Measurements from ENCODE around the gene MYO19.
"Not testable (repeated sequence)": the region's sequence is repeated elsewhere in the genome, so short reads cannot be mapped to it uniquely, and the experiment has no call there.

MYO19 gene

GRCh38 chr17:36493956-36494355 lies 40.7 kb downstream of the MYO19 start:
- H3K27ac ChIP-seq (ENCODE audit: low read depth, low read length) = no peak overlapping the region
- H3K4me1 ChIP-seq (ENCODE audit: control insufficient read depth, insufficient read depth, low read length) = no peaks in the 10 kb centered on the region
- peaks cover 19% of the 10 kb centered on the region for H3K36me3 ChIP-seq (ENCODE audit: control insufficient read depth, insufficient read depth, low read length)
- H3K27me3 ChIP-seq (ENCODE audit: control insufficient read depth, insufficient read depth, low read length) = no peaks in the 10 kb centered on the region
- no peak overlapping the region for H3K9ac ChIP-seq (ENCODE audit: low read length)
- H3K4me3 ChIP-seq (ENCODE audit: low read length) = no peak overlapping the region

- Histone ChIP-seq H3K27me3 (ENCODE audit: control insufficient read depth, insufficient read depth, low read length) (no peaks in the 10 kb centered on the region), H3K4me1 (ENCODE audit: control insufficient read depth, insufficient read depth, low read length) (peaks cover 4% of the 10 kb centered on the region), H3K9ac (ENCODE audit: low read length) (peak within 1 kb of the TSS; percentile 61), H3K4me3 (ENCODE audit: low read length) (peak within 1 kb of the TSS; percentile 91), H3K27ac (ENCODE audit: low read depth, low read length) (peak within 1 kb of the TSS; percentile 60), H3K36me3 (ENCODE audit: control insufficient read depth, insufficient read depth, low read length) (no peaks in the 10 kb centered on the region)
These were observed 48.2 kb downstream of the MYO19 start, which contains the start of gene ZNHIT3 for GRCh38 chr17:36486204-36487194. TSS of gene ZNHIT3 (plus strand) at chr17:36486681. CDS start at chr17:36486700, 19 bp downstream.

- no peaks in the 10 kb centered on the region for H3K36me3 ChIP-seq (ENCODE audit: control insufficient read depth, insufficient read depth, low read length)
- peaks cover 4% of the 10 kb centered on the region for H3K4me1 ChIP-seq (ENCODE audit: control insufficient read depth, insufficient read depth, low read length)
- no peak overlapping the region for H3K9ac ChIP-seq (ENCODE audit: low read length)
- H3K4me3 ChIP-seq (ENCODE audit: low read length) = peak overlapping the region; percentile 91
- no peaks in the 10 kb centered on the region for H3K27me3 ChIP-seq (ENCODE audit: control insufficient read depth, insufficient read depth, low read length)
- peak overlapping the region; percentile 30 for H3K27ac ChIP-seq (ENCODE audit: low read depth, low read length)
These were observed 48.9 kb downstream of the MYO19 start for GRCh38 chr17:36485805-36486203.

GRCh38 chr17:36485027-36485426 lies 49.6 kb downstream of the MYO19 start:
- no peaks in the 10 kb centered on the region for H3K36me3 ChIP-seq (ENCODE audit: control insufficient read depth, insufficient read depth, low read length)
- no peak overlapping the region for H3K4me3 ChIP-seq (ENCODE audit: low read length)
- no peak overlapping the region for H3K27ac ChIP-seq (ENCODE audit: low read depth, low read length)
- H3K4me1 ChIP-seq (ENCODE audit: control insufficient read depth, insufficient read depth, low read length) = peaks cover 4% of the 10 kb centered on the region
- no peak overlapping the region for H3K9ac ChIP-seq (ENCODE audit: low read length)
- H3K27me3 ChIP-seq (ENCODE audit: control insufficient read depth, insufficient read depth, low read length) = no peaks in the 10 kb centered on the region

GRCh38 chr17:36484021-36484420 lies 50.6 kb downstream of the MYO19 start:
- not testable (repeated sequence) for H3K27me3 ChIP-seq (ENCODE audit: control insufficient read depth, insufficient read depth, low read length); H3K4me1 ChIP-seq (ENCODE audit: control insufficient read depth, insufficient read depth, low read length); H3K9ac ChIP-seq (ENCODE audit: low read length); H3K27ac ChIP-seq (ENCODE audit: low read depth, low read length); H3K36me3 ChIP-seq (ENCODE audit: control insufficient read depth, insufficient read depth, low read length); H3K4me3 ChIP-seq (ENCODE audit: low read length)

GRCh38 chr17:36482611-36483504 lies 51.8 kb downstream of the MYO19 start:
- H3K4me3 ChIP-seq (ENCODE audit: low read length) = peak overlapping the region; percentile 65
- H3K27me3 ChIP-seq (ENCODE audit: control insufficient read depth, insufficient read depth, low read length) = no peaks in the 10 kb centered on the region
- H3K27ac ChIP-seq (ENCODE audit: low read depth, low read length) = no peak overlapping the region
- peaks cover 4% of the 10 kb centered on the region for H3K4me1 ChIP-seq (ENCODE audit: control insufficient read depth, insufficient read depth, low read length)
- no peaks in the 10 kb centered on the region for H3K36me3 ChIP-seq (ENCODE audit: control insufficient read depth, insufficient read depth, low read length)
- H3K9ac ChIP-seq (ENCODE audit: low read length) = no peak overlapping the region

GRCh38 chr17:36481829-36482228 lies 52.8 kb downstream of the MYO19 start:
- Histone ChIP-seq H3K36me3 (ENCODE audit: control insufficient read depth, insufficient read depth, low read length) (no peaks in the 10 kb centered on the region), H3K27ac (ENCODE audit: low read depth, low read length) (no peak overlapping the region), H3K4me3 (ENCODE audit: low read length) (no peak overlapping the region), H3K9ac (ENCODE audit: low read length) (no peak overlapping the region), H3K27me3 (ENCODE audit: control insufficient read depth, insufficient read depth, low read length) (no peaks in the 10 kb centered on the region), H3K4me1 (ENCODE audit: control insufficient read depth, insufficient read depth, low read length) (peaks cover 4% of the 10 kb centered on the region)

- H3K36me3 ChIP-seq (ENCODE audit: control insufficient read depth, insufficient read depth, low read length) = no peaks in the 10 kb centered on the region
- no peak overlapping the region for H3K27ac ChIP-seq (ENCODE audit: low read depth, low read length)
- H3K4me3 ChIP-seq (ENCODE audit: low read length) = no peak overlapping the region
- no peaks in the 10 kb centered on the region for H3K27me3 ChIP-seq (ENCODE audit: control insufficient read depth, insufficient read depth, low read length)
- H3K9ac ChIP-seq (ENCODE audit: low read length) = no peak overlapping the region
- no peaks in the 10 kb centered on the region for H3K4me1 ChIP-seq (ENCODE audit: control insufficient read depth, insufficient read depth, low read length)
These were observed 59.2 kb downstream of the MYO19 start for GRCh38 chr17:36475346-36475970.

GRCh38 chr17:36474571-36474970 lies 60.1 kb downstream of the MYO19 start:
- Histone ChIP-seq H3K27me3 (ENCODE audit: control insufficient read depth, insufficient read depth, low read length) (no peaks in the 10 kb centered on the region), H3K27ac (ENCODE audit: low read depth, low read length) (no peak overlapping the region), H3K9ac (ENCODE audit: low read length) (no peak overlapping the region), H3K36me3 (ENCODE audit: control insufficient read depth, insufficient read depth, low read length) (no peaks in the 10 kb centered on the region), H3K4me3 (ENCODE audit: low read length) (no peak overlapping the region), H3K4me1 (ENCODE audit: control insufficient read depth, insufficient read depth, low read length) (no peaks in the 10 kb centered on the region)

- Histone ChIP-seq H3K4me3 (ENCODE audit: low read length) (no peak overlapping the region), H3K36me3 (ENCODE audit: control insufficient read depth, insufficient read depth, low read length) (no peaks in the 10 kb centered on the region), H3K27ac (ENCODE audit: low read depth, low read length) (no peak overlapping the region), H3K27me3 (ENCODE audit: control insufficient read depth, insufficient read depth, low read length) (peaks cover 6% of the 10 kb centered on the region), H3K9ac (ENCODE audit: low read length) (no peak overlapping the region), H3K4me1 (ENCODE audit: control insufficient read depth, insufficient read depth, low read length) (no peaks in the 10 kb centered on the region)
These were observed 64.2 kb downstream of the MYO19 start for GRCh38 chr17:36470499-36470898.

GRCh38 chr17:36469733-36470132 lies 64.9 kb downstream of the MYO19 start:
- H3K36me3 ChIP-seq (ENCODE audit: control insufficient read depth, insufficient read depth, low read length) = no peaks in the 10 kb centered on the region
- no peak overlapping the region for H3K9ac ChIP-seq (ENCODE audit: low read length)
- no peak overlapping the region for H3K27ac ChIP-seq (ENCODE audit: low read depth, low read length)
- H3K27me3 ChIP-seq (ENCODE audit: control insufficient read depth, insufficient read depth, low read length) = peaks cover 10% of the 10 kb centered on the region
- no peak overlapping the region for H3K4me3 ChIP-seq (ENCODE audit: low read length)
- H3K4me1 ChIP-seq (ENCODE audit: control insufficient read depth, insufficient read depth, low read length) = no peaks in the 10 kb centered on the region

Measured in rectal smooth muscle tissue (tissue), 1 donor.